ENCODE data around the gene RIPPLY1.

RIPPLY1 gene

GRCh38 chrX:106940068-106940467, 36.9 kb upstream of the RIPPLY1 start:
- Histone ChIP-seq H3K27me3 (ENCODE audit: insufficient read depth, low read length, poor library complexity) (no peaks in the 10 kb centered on the region), H4K20me1 (ENCODE audit: insufficient read depth, low read length) (no peaks in the 10 kb centered on the region), H3K9me3 (ENCODE audit: insufficient read depth, low read length, severe bottlenecking) (no peaks in the 10 kb centered on the region), H3K79me2 (ENCODE audit: insufficient read depth, low read length) (no peaks in the 10 kb centered on the region), H2AFZ (ENCODE audit: low read depth, low read length) (no peak overlapping the region), H3K27ac (ENCODE audit: low read length) (no peak overlapping the region), H3K4me2 (ENCODE audit: insufficient read depth, low read length) (no peak overlapping the region), H3K4me1 (ENCODE audit: insufficient read depth, low read length) (no peaks in the 10 kb centered on the region), H3K9ac (ENCODE audit: low read depth, low read length) (no peak overlapping the region), H3K36me3 (ENCODE audit: insufficient read depth, low read length) (no peaks in the 10 kb centered on the region), H3K4me3 (ENCODE audit: low read depth in 1 of 2, low read length in 2 of 2) (no peak overlapping the region)
- ATAC-seq (ENCODE audit: insufficient read depth, low read depth) (no peak), DNase-seq (no peak)
- TF ChIP-seq EZH2 (IDR thresholded peaks at IDR 0.05; ENCODE audit: borderline replicate concordance, low read depth, low read length, severe bottlenecking) (no peak), CTCF (IDR thresholded peaks at IDR 0.05; ENCODE audit: borderline replicate concordance, extremely low read depth, low read length, poor library complexity, severe bottlenecking) (no peak)

GRCh38 chrX:106939566-106939965, 36.4 kb upstream of the RIPPLY1 start:
- Histone ChIP-seq H3K4me2 (ENCODE audit: insufficient read depth, low read length) (no peak overlapping the region), H2AFZ (ENCODE audit: low read depth, low read length) (no peak overlapping the region), H3K9ac (ENCODE audit: low read depth, low read length) (no peak overlapping the region), H3K27ac (ENCODE audit: low read length) (no peak overlapping the region), H3K27me3 (ENCODE audit: insufficient read depth, low read length, poor library complexity) (no peaks in the 10 kb centered on the region), H4K20me1 (ENCODE audit: insufficient read depth, low read length) (no peaks in the 10 kb centered on the region), H3K9me3 (ENCODE audit: insufficient read depth, low read length, severe bottlenecking) (no peaks in the 10 kb centered on the region), H3K4me3 (ENCODE audit: low read depth in 1 of 2, low read length in 2 of 2) (no peak overlapping the region), H3K36me3 (ENCODE audit: insufficient read depth, low read length) (no peaks in the 10 kb centered on the region), H3K79me2 (ENCODE audit: insufficient read depth, low read length) (no peaks in the 10 kb centered on the region), H3K4me1 (ENCODE audit: insufficient read depth, low read length) (no peaks in the 10 kb centered on the region)
- TF ChIP-seq CTCF (IDR thresholded peaks at IDR 0.05; ENCODE audit: borderline replicate concordance, extremely low read depth, low read length, poor library complexity, severe bottlenecking): no peak
- TF ChIP-seq EZH2 (IDR thresholded peaks at IDR 0.05; ENCODE audit: borderline replicate concordance, low read depth, low read length, severe bottlenecking): no peak
- no peak for ATAC-seq (ENCODE audit: insufficient read depth, low read depth)
- no peak for DNase-seq

GRCh38 chrX:106936246-106936645, 33.1 kb upstream of the RIPPLY1 start:
- H2AFZ ChIP-seq (ENCODE audit: low read depth, low read length): no peak overlapping the region
- H4K20me1 ChIP-seq (ENCODE audit: insufficient read depth, low read length): no peaks in the 10 kb centered on the region
- H3K27ac ChIP-seq (ENCODE audit: low read length): no peak overlapping the region
- ATAC-seq (ENCODE audit: insufficient read depth, low read depth): no peak
- H3K27me3 ChIP-seq (ENCODE audit: insufficient read depth, low read length, poor library complexity): no peaks in the 10 kb centered on the region
- H3K9ac ChIP-seq (ENCODE audit: low read depth, low read length): no peak overlapping the region
- H3K9me3 ChIP-seq (ENCODE audit: insufficient read depth, low read length, severe bottlenecking): no peaks in the 10 kb centered on the region
- TF ChIP-seq EZH2 (IDR thresholded peaks at IDR 0.05; ENCODE audit: borderline replicate concordance, low read depth, low read length, severe bottlenecking): no peak
- TF ChIP-seq CTCF (IDR thresholded peaks at IDR 0.05; ENCODE audit: borderline replicate concordance, extremely low read depth, low read length, poor library complexity, severe bottlenecking): no peak
- H3K79me2 ChIP-seq (ENCODE audit: insufficient read depth, low read length): no peaks in the 10 kb centered on the region
- no peak overlapping the region for H3K4me2 ChIP-seq (ENCODE audit: insufficient read depth, low read length)
- H3K36me3 ChIP-seq (ENCODE audit: insufficient read depth, low read length): no peaks in the 10 kb centered on the region
- no peak for DNase-seq
- H3K4me1 ChIP-seq (ENCODE audit: insufficient read depth, low read length): peaks cover 11% of the 10 kb centered on the region
- no peak overlapping the region for H3K4me3 ChIP-seq (ENCODE audit: low read depth in 1 of 2, low read length in 2 of 2)

- Histone ChIP-seq H2AFZ (ENCODE audit: low read depth, low read length) (no peak overlapping the region), H3K27me3 (ENCODE audit: insufficient read depth, low read length, poor library complexity) (no peaks in the 10 kb centered on the region)
- DNase-seq: no peak
Measured at GRCh38 chrX:106935175-106935574, 32.0 kb upstream of the RIPPLY1 start.

More at GRCh38 chrX:106935175-106935574, 32.0 kb upstream of the RIPPLY1 start:
- no peak overlapping the region for H3K27ac ChIP-seq (ENCODE audit: low read length)
- TF ChIP-seq CTCF (IDR thresholded peaks at IDR 0.05; ENCODE audit: borderline replicate concordance, extremely low read depth, low read length, poor library complexity, severe bottlenecking) (no peak), EZH2 (IDR thresholded peaks at IDR 0.05; ENCODE audit: borderline replicate concordance, low read depth, low read length, severe bottlenecking) (no peak)
- H3K36me3 ChIP-seq (ENCODE audit: insufficient read depth, low read length): no peaks in the 10 kb centered on the region
- peaks cover 11% of the 10 kb centered on the region for H3K4me1 ChIP-seq (ENCODE audit: insufficient read depth, low read length)
- H3K4me3 ChIP-seq (ENCODE audit: low read depth in 1 of 2, low read length in 2 of 2): no peak overlapping the region
- H3K4me2 ChIP-seq (ENCODE audit: insufficient read depth, low read length): no peak overlapping the region
- H3K9ac ChIP-seq (ENCODE audit: low read depth, low read length): no peak overlapping the region
- no peaks in the 10 kb centered on the region for H4K20me1 ChIP-seq (ENCODE audit: insufficient read depth, low read length)
- no peak for ATAC-seq (ENCODE audit: insufficient read depth, low read depth)
- H3K79me2 ChIP-seq (ENCODE audit: insufficient read depth, low read length): no peaks in the 10 kb centered on the region
- H3K9me3 ChIP-seq (ENCODE audit: insufficient read depth, low read length, severe bottlenecking): no peaks in the 10 kb centered on the region
